Epithelial cell of esophagus (primary cell): ENCODE data around the gene LHX2.
A peak's percentile ranks its signal among the peaks of the same experiment; 100 is the strongest.

Experiments used
- DNase-seq: peaks from one replicate; pipeline ENCODE4 v3.0.0; 2010; ENCODE audit warnings: low read depth
- H3K4me3 ChIP-seq: 2 replicates; pipeline ENCODE4 v1.5.1; 2011; ENCODE audit warnings: mild to moderate bottlenecking, low read length, control low read depth
- CTCF ChIP-seq: IDR thresholded peaks from 2 replicates; pipeline ENCODE4 v1.5.1; 2011; ENCODE audit warnings: low read depth, mild to moderate bottlenecking, low read length, control low read depth, inconsistent platforms; ENCODE audit not compliant: insufficient read depth; ENCODE audit errors: missing control alignments

LHX2 gene

DNA sequence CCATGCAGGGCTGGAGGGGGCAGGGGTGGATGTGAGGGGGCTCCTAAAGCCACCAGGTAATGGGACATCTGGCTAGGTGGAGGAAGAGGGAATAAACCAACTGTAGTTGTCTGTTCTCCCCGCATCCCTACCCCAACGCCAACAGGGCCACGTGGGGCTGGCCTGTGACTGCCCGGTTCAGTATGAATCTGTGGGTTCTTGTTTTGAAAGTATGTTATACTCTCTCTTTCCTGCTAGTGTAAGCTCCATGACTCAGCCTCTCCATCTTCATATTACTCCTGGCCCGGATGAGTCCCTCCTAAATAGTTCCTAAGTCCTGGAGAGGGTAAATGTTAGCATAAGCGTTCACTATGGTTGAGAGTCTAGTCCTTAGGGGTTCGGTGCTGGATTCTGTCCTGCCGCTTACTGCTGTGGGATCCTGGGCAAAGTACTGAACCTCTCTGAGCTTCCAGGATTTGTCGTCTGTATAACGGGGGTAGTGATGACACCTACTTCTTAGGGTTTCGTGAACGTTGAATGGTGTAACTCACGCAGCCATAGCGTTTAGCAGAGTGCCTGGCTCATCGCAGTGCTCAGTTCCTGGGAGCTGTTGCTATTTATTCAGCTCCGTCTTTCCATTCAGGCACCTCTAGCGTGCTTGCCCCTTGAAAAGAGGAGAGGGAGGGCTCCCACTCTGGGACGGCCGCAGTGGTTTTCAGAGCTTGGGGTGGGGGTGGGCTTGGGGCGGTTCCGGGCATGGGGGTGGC, 28.8 kb downstream of the LHX2 start:
- no peak for TF ChIP-seq CTCF
- H3K4me3 ChIP-seq, result no peak overlapping the region
- no peak for DNase-seq

GRCh38 chr9:124040935-124041816, 29.6 kb downstream of the LHX2 start:
- no peak for DNase-seq
- TF ChIP-seq CTCF, result peak; percentile 62
- peak overlapping the region; percentile 28 for H3K4me3 ChIP-seq

DNA sequence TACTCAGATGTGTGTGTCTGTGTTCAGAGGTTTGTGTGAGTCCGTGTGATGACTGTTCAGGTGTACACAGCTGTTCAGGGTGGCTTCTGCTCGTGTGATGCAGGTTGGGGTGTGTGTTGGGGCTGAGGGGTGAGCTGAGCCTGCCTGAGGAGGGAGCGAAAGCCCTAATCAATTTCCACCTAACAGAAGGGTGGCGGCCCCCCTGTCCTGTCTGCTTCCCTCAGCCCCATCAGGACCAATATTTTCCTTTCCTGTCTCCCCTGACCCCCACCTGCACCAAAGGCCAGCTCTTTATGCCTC, 30.2 kb downstream of the LHX2 start:
- DNase-seq, result no peak
- no peak for TF ChIP-seq CTCF
- H3K4me3 ChIP-seq, result no peak overlapping the region

GRCh38 chr9:124042201-124042721, 30.7 kb downstream of the LHX2 start:
- TF ChIP-seq CTCF, result no peak
- DNase-seq, result no peak
- no peak overlapping the region for H3K4me3 ChIP-seq

DNA sequence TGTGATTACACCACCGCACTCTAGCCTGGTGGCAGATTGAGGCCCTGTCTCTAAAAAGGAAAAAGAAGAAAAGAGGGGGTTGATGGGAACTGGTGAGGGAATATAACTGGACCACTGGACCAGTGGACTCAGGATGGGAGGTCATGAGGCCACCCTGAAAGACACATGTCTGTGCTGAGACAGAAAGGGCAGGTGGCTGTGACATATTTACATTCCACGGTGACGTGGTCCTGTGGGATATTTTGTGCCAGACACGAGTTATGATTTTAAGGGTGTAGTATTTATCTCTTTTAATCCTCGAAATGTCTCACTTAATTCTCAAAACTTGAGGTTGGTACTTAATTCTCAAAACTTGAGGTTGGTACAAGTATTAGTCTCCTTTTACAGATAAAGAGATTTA, 32.9 kb downstream of the LHX2 start:
- H3K4me3 ChIP-seq, result no peak overlapping the region
- no peak for DNase-seq
- no peak for TF ChIP-seq CTCF

GRCh38 chr9:124045076-124045829, 33.7 kb downstream of the LHX2 start:
- H3K4me3 ChIP-seq, result peak overlapping the region; percentile 25
- DNase-seq, result peak; percentile 46
- no peak for TF ChIP-seq CTCF
